IMR-90 (cell line): ENCODE results near the gene ZNF644. TPM values are rescaled to one million over a fixed set of nuclear protein-coding genes. Genes with fewer than 3 reads are reported as not detected.

ENCODE experiments used
- ATAC-seq: fragments of 200-7000 bp; cut with Tn5 transposase; 2 replicates; pipeline ENCODE4 v1.9.1; 2020; ENCODE audit warnings: low read depth, mild to moderate bottlenecking, moderate library complexity
- BruUV-seq: library from RNA; stranded (reverse); fragments of 400-500 nt; replicated peaks from 2 replicates; lab custom pipeline; 2021; lab: Mats Ljungman, UMichigan
- CTCF ChIA-PET: fragments of 300-600 bp; formaldehyde crosslinking; extraction: SDS; loops from one replicate; lab custom pipeline; 2021; ENCODE audit warnings: antibody characterized with exemption; lab: Yijun Ruan, JAX
- POLR2A ChIA-PET: fragments of 300-600 bp; sonication (Branson Sonifier 250); formaldehyde crosslinking; loops from one replicate; lab custom pipeline; 2022; ENCODE audit warnings: antibody characterized with exemption; ENCODE audit not compliant: unreplicated experiment; lab: Charles Lee
- DNase-seq: peaks from one replicate; pipeline ENCODE4 v3.0.0; 2013
- H2AFZ ChIP-seq: replicated peaks from 2 replicates; pipeline ENCODE3; 2013; ENCODE audit warnings: low read length, mild to moderate bottlenecking; ENCODE audit not compliant: poor library complexity
- H2AK5ac ChIP-seq: 2 replicates; pipeline ENCODE4 v1.6.1; 2013; ENCODE audit warnings: low read depth, low read length, inconsistent platforms
- H2AK9ac ChIP-seq: replicated peaks from 2 replicates; pipeline ENCODE3; 2013; ENCODE audit warnings: mild to moderate bottlenecking, low read depth, low read length, moderate library complexity; ENCODE audit not compliant: poor library complexity
- H2BK120ac ChIP-seq: 2 replicates; pipeline ENCODE4 v1.6.1; 2013; ENCODE audit warnings: low read depth, low read length, inconsistent platforms
- H2BK15ac ChIP-seq: 3 replicates; pipeline ENCODE4 v1.6.1; 2013; ENCODE audit warnings: low read depth, low read length, inconsistent platforms
- H2BK20ac ChIP-seq: 2 replicates; pipeline ENCODE4 v1.6.1; 2013; ENCODE audit warnings: low read depth, mild to moderate bottlenecking, inconsistent platforms, low read length, moderate library complexity
- H2BK5ac ChIP-seq: 2 replicates; pipeline ENCODE4 v1.6.1; 2013; ENCODE audit warnings: mild to moderate bottlenecking, low read depth, low read length, inconsistent platforms; ENCODE audit not compliant: poor library complexity, severe bottlenecking
- H3K14ac ChIP-seq: replicated peaks from 2 replicates; pipeline ENCODE4 v1.6.1; 2013; ENCODE audit warnings: low read depth, low read length, inconsistent platforms
- H3K18ac ChIP-seq: 2 replicates; pipeline ENCODE4 v1.6.1; 2013; ENCODE audit warnings: low read depth, low read length, control low read depth
- H3K23ac ChIP-seq: 2 replicates; pipeline ENCODE4 v1.6.1; 2013; ENCODE audit warnings: low read depth, low read length, inconsistent platforms
- H3K27ac ChIP-seq: 2 replicates; pipeline ENCODE4 v1.5.1; 2013; ENCODE audit warnings: mild to moderate bottlenecking, control low read depth, low read length; ENCODE audit not compliant: insufficient read depth
- H3K27me3 ChIP-seq: 2 replicates; pipeline ENCODE4 v1.6.1; 2013; ENCODE audit warnings: low read length; ENCODE audit not compliant: control insufficient read depth, insufficient read depth
- H3K36me3 ChIP-seq: 2 replicates; pipeline ENCODE4 v1.6.1; 2013; ENCODE audit warnings: low read length, mixed read lengths; ENCODE audit not compliant: control insufficient read depth, insufficient read depth
- H3K4ac ChIP-seq: 2 replicates; pipeline ENCODE4 v1.6.1; 2013; ENCODE audit warnings: low read depth, low read length, inconsistent platforms
- H3K4me1 ChIP-seq: 2 replicates; pipeline ENCODE4 v1.6.1; 2013; ENCODE audit warnings: low read length, mixed read lengths; ENCODE audit not compliant: control insufficient read depth, insufficient read depth
- H3K4me2 ChIP-seq: 2 replicates; pipeline ENCODE4 v1.6.1; 2013; ENCODE audit warnings: low read depth, mild to moderate bottlenecking, control low read depth, low read length, moderate library complexity
- H3K4me3 ChIP-seq: 2 replicates; pipeline ENCODE4 v1.5.1; 2013; ENCODE audit warnings: low read depth, mild to moderate bottlenecking, control low read depth, low read length, moderate library complexity; ENCODE audit not compliant: insufficient read depth
- H3K56ac ChIP-seq: 2 replicates; pipeline ENCODE4 v1.6.1; 2013; ENCODE audit warnings: low read length, inconsistent platforms; ENCODE audit not compliant: insufficient read depth; ENCODE audit errors: extremely low read depth
- H3K79me1 ChIP-seq, 2 experiments: 2 replicates each; pipeline ENCODE4 v1.6.1; 2013; ENCODE audit warnings: low read length in 2 of 2, inconsistent platforms in 1 of 2, low read depth in 1 of 2
- H3K9ac ChIP-seq: 2 replicates; pipeline ENCODE4 v1.6.1; 2013; ENCODE audit warnings: low read depth, low read length, control low read depth
- H3K9me1 ChIP-seq: 2 replicates; pipeline ENCODE4 v1.6.1; 2013; ENCODE audit warnings: low read length, inconsistent platforms; ENCODE audit not compliant: insufficient read depth
- H3K9me3 ChIP-seq: 2 replicates; pipeline ENCODE4 v1.6.1; 2013; ENCODE audit warnings: low read length; ENCODE audit not compliant: control insufficient read depth, insufficient read depth
- H4K20me1 ChIP-seq: 2 replicates; pipeline ENCODE4 v1.6.1; 2013; ENCODE audit warnings: low read length, inconsistent platforms; ENCODE audit not compliant: insufficient read depth
- H4K5ac ChIP-seq: 2 replicates; pipeline ENCODE4 v1.6.1; 2013; ENCODE audit warnings: mild to moderate bottlenecking, low read depth, low read length, control low read depth
- H4K8ac ChIP-seq, 2 experiments: 2 replicates each; pipeline ENCODE4 v1.6.1; 2013; ENCODE audit warnings: low read depth in 2 of 2, low read length in 2 of 2, control low read depth in 1 of 2, inconsistent platforms in 1 of 2
- H4K91ac ChIP-seq: 2 replicates; pipeline ENCODE4 v1.6.1; 2013; ENCODE audit warnings: low read depth, low read length, inconsistent platforms; ENCODE audit not compliant: insufficient read depth
- BHLHE40 ChIP-seq: fragments of 150-350 bp; IDR thresholded peaks from 2 replicates; pipeline ENCODE4 v1.6.1; 2016; ENCODE audit warnings: mild to moderate bottlenecking, low read depth, low read length
- CEBPB ChIP-seq: IDR thresholded peaks from 2 replicates; pipeline ENCODE4 v1.6.1; 2012; ENCODE audit warnings: low read depth, low read length, improper control_type of control experiment
- CHD1 ChIP-seq: IDR thresholded peaks from 2 replicates; pipeline ENCODE4 v1.6.1; 2012; ENCODE audit warnings: low read depth, low read length, improper control_type of control experiment
- FOS ChIP-seq: fragments of 150-350 bp; IDR thresholded peaks from 2 replicates; pipeline ENCODE4 v1.6.1; 2016; ENCODE audit warnings: low read depth, low read length
- MAFK ChIP-seq: IDR thresholded peaks from 2 replicates; pipeline ENCODE4 v1.6.1; 2012; ENCODE audit warnings: low read depth, low read length, improper control_type of control experiment
- MAZ ChIP-seq: IDR thresholded peaks from 2 replicates; pipeline ENCODE4 v1.6.1; 2012; ENCODE audit warnings: low read depth, mild to moderate bottlenecking, low read length, improper control_type of control experiment, moderate library complexity, borderline replicate concordance
- MXI1 ChIP-seq: IDR thresholded peaks from 2 replicates; pipeline ENCODE4 v1.6.1; 2012; ENCODE audit warnings: low read depth, mild to moderate bottlenecking, low read length, moderate library complexity, borderline replicate concordance
- NFE2L2 ChIP-seq: fragments of 150-350 bp; IDR thresholded peaks from 2 replicates; pipeline ENCODE4 v1.6.1; 2016; ENCODE audit warnings: low read depth, mild to moderate bottlenecking, low read length
- POLR2A ChIP-seq: IDR thresholded peaks from 2 replicates; pipeline ENCODE4 v1.6.1; 2012; ENCODE audit warnings: mild to moderate bottlenecking, low read depth, low read length
- RAD21 ChIP-seq: IDR thresholded peaks from 2 replicates; pipeline ENCODE4 v1.6.1; 2012; ENCODE audit warnings: low read length, improper control_type of control experiment
- RCOR1 ChIP-seq: IDR thresholded peaks from 2 replicates; pipeline ENCODE4 v1.6.1; 2012; ENCODE audit warnings: mild to moderate bottlenecking, low read length, improper control_type of control experiment; ENCODE audit not compliant: insufficient replicate concordance
- RFX5 ChIP-seq: IDR thresholded peaks from 2 replicates; pipeline ENCODE4 v1.8.0; 2012; ENCODE audit warnings: low read depth, mild to moderate bottlenecking, low read length, moderate library complexity
- SMC3 ChIP-seq: fragments of 150-350 bp; IDR thresholded peaks from 2 replicates; pipeline ENCODE4 v1.6.1; 2016; ENCODE audit warnings: low read depth, mild to moderate bottlenecking, antibody characterized with exemption, low read length, moderate library complexity
- WGBS, 2 experiments: methylation state at CpG; one replicate each; pipeline versions ENCODE4 v1.1.5 to v1.1.7; 2013; ENCODE audit warnings: missing lambda C conversion rate in 2 of 2; ENCODE audit not compliant: insufficient read length in 1 of 2; ENCODE audit errors: extremely low coverage in 2 of 2; 5-methylcytosine and 5-hydroxymethylcytosine counted together
- dilution Hi-C: fragments of 300-500 bp; cut with HindIII; formaldehyde crosslinking; loops from one replicate; pipeline ENCODE4 v1.14.3; 2018; ENCODE audit warnings: low sequenced_read_pairs; ENCODE audit not compliant: unreplicated experiment
- in situ Hi-C: fragments of 300-500 bp; cut with MboI; formaldehyde crosslinking; loops from 3 replicates; pipeline ENCODE4 v1.14.3; 2019; ENCODE audit warnings: low sequenced_read_pairs, inconsistent platforms, mixed read lengths
- intact Hi-C: fragments of 100-400 bp; cut with micrococcal nuclease; formaldehyde crosslinking; loops from 2 replicates; pipeline ENCODE4 v1.10.0; 2022
- polyA plus RNA-seq, 3 experiments: library from polyadenylated mRNA; depleted of rRNA; stranded (reverse); fragments of >200 nt; gene quantifications; 2 replicates each; pipeline ENCODE4 v1.2.3, GENCODE V29; 2012; ENCODE audit warnings: low replicate concordance in 1 of 3
- total RNA-seq: library from RNA; depleted of rRNA; stranded (reverse); fragments of >200 nt; gene quantifications from 2 replicates; pipeline ENCODE4 v1.2.3, GENCODE V29; 2012
- TF ChIP-seq, protein P1 (sequence below): fragments of 150-350 bp; IDR thresholded peaks from 2 replicates; pipeline ENCODE4 v1.6.1; 2016; ENCODE audit warnings: low read depth, mild to moderate bottlenecking, low read length, moderate library complexity, borderline replicate concordance
- TF ChIP-seq, protein P2 (sequence below): conservative IDR thresholded peaks from 2 replicates; pipeline ENCODE4 v1.5.1; 2012; ENCODE audit warnings: mild to moderate bottlenecking, low read depth, low read length, improper control_type of control experiment
- TF ChIP-seq, protein P3 (sequence below): fragments of 150-350 bp; IDR thresholded peaks from 2 replicates; pipeline ENCODE4 v1.6.1; 2017; ENCODE audit warnings: mild to moderate bottlenecking, antibody characterized with exemption, low read length, low read depth

ZNF644 gene
- total and polyA plus RNA-seq, 2 of the 4 experiments (the other 2 are of a cell fraction) = 9.0 to 45.3 TPM

DNA sequence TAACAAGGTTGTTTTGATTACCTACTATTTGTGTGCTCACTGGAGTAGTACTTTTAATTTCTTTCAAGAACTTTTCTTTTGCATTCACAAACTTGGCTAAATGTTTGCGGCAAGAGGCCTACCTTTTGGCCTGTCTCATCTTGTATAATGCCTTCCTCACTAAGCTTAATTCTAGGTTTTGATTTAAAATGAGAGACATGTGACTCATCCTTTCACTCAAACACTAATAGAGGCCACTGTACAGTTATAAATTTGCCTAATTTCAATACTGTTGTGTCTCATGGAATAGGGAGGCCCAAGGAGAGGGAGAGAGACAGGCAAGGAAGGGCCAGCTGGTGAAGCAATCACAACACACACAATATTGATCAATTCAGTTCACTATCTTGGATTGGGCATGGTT is 66.1 kb downstream of the ZNF644 start:
- WGBS, 2 experiments = no CpG with 5 or more reads among the region's 1 CpG
- no peak overlapping the region for H2BK20ac ChIP-seq
- no peak for DNase-seq
- no peak overlapping the region for H3K4me2 ChIP-seq
- no peak overlapping the region for H2AK5ac ChIP-seq
- no peak overlapping the region for H3K27ac ChIP-seq
- H3K9ac ChIP-seq = no peak overlapping the region
- H3K79me1 ChIP-seq = peaks cover 26 to 57% of the 10 kb centered on the region in 2 experiments
- H3K4me3 ChIP-seq = no peak overlapping the region
- H3K9me1 ChIP-seq = no peaks in the 10 kb centered on the region
- H2AFZ ChIP-seq = no peak overlapping the region
- no peak overlapping the region for H3K23ac ChIP-seq
- ATAC-seq = no peak
- dilution Hi-C loops = no loop called here
- in situ Hi-C loops = loop anchor here (25.0 kb wide), 1 partner anchor 368 kb away; no protein-coding TSS in a partner anchor
- intact Hi-C loops = no loop called here
- H3K4me1 ChIP-seq = no peaks in the 10 kb centered on the region
- H2BK120ac ChIP-seq = no peak overlapping the region
- ChIA-PET POLR2A (no interaction called here), CTCF (no interaction called here)
- H3K4ac ChIP-seq = no peak overlapping the region
- H3K18ac ChIP-seq = no peak overlapping the region
- H4K5ac ChIP-seq = no peak overlapping the region
- H2AK9ac ChIP-seq = no peak overlapping the region
- TF ChIP-seq, protein P1, sequence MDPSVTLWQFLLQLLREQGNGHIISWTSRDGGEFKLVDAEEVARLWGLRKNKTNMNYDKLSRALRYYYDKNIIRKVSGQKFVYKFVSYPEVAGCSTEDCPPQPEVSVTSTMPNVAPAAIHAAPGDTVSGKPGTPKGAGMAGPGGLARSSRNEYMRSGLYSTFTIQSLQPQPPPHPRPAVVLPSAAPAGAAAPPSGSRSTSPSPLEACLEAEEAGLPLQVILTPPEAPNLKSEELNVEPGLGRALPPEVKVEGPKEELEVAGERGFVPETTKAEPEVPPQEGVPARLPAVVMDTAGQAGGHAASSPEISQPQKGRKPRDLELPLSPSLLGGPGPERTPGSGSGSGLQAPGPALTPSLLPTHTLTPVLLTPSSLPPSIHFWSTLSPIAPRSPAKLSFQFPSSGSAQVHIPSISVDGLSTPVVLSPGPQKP = no peak
- no peak for TF ChIP-seq CHD1
- TF ChIP-seq RFX5 = no peak
- no peak for TF ChIP-seq CEBPB
- TF ChIP-seq MAZ = no peak
- TF ChIP-seq BHLHE40 = no peak
- TF ChIP-seq, protein P2, sequence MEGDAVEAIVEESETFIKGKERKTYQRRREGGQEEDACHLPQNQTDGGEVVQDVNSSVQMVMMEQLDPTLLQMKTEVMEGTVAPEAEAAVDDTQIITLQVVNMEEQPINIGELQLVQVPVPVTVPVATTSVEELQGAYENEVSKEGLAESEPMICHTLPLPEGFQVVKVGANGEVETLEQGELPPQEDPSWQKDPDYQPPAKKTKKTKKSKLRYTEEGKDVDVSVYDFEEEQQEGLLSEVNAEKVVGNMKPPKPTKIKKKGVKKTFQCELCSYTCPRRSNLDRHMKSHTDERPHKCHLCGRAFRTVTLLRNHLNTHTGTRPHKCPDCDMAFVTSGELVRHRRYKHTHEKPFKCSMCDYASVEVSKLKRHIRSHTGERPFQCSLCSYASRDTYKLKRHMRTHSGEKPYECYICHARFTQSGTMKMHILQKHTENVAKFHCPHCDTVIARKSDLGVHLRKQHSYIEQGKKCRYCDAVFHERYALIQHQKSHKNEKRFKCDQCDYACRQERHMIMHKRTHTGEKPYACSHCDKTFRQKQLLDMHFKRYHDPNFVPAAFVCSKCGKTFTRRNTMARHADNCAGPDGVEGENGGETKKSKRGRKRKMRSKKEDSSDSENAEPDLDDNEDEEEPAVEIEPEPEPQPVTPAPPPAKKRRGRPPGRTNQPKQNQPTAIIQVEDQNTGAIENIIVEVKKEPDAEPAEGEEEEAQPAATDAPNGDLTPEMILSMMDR = no peak
- TF ChIP-seq MXI1 = no peak
- TF ChIP-seq POLR2A = no peak
- TF ChIP-seq SMC3 = no peak
- no peak for TF ChIP-seq NFE2L2
- no peak for TF ChIP-seq RAD21
- no peak for TF ChIP-seq RCOR1
- no peak for TF ChIP-seq FOS
- TF ChIP-seq, protein P3, sequence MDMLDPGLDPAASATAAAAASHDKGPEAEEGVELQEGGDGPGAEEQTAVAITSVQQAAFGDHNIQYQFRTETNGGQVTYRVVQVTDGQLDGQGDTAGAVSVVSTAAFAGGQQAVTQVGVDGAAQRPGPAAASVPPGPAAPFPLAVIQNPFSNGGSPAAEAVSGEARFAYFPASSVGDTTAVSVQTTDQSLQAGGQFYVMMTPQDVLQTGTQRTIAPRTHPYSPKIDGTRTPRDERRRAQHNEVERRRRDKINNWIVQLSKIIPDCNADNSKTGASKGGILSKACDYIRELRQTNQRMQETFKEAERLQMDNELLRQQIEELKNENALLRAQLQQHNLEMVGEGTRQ = no peak
- TF ChIP-seq MAFK = no peak
- no peak overlapping the region for H2BK15ac ChIP-seq
- BruUV-seq = no TSS peak
- H3K9me3 ChIP-seq = no peaks in the 10 kb centered on the region; the same call in 1 of the 2 replicates
- no peak overlapping the region for H3K14ac ChIP-seq
- no peak overlapping the region for H4K91ac ChIP-seq
- H3K56ac ChIP-seq = no peak overlapping the region
- no peak overlapping the region for H2BK5ac ChIP-seq
- no peak overlapping the region for H4K8ac ChIP-seq
- H3K36me3 ChIP-seq = no peaks in the 10 kb centered on the region; the same call in 1 of the 2 replicates
- peaks cover 54% of the 10 kb centered on the region for H4K20me1 ChIP-seq
- no peaks in the 10 kb centered on the region for H3K27me3 ChIP-seq
